ENCODE measurements around the gene GNA12.

GNA12 gene

GRCh38 chr7:2819954-2820397 is 24.1 kb downstream of the GNA12 start:
- TF ChIP-seq EZH2 (IDR thresholded peaks at IDR 0.05) (no peak), FOXP2 (optimal IDR thresholded peaks at IDR 0.05; ENCODE audit: control extremely low read depth, extremely low read length, insufficient read depth) (no peak), POLR2AphosphoS5 (IDR thresholded peaks at IDR 0.05; ENCODE audit: borderline replicate concordance, low read depth, low read length) (no peak)
- H3K27ac ChIP-seq, result 0 out of 2 replicates have a peak overlapping the region, but pooled peaks have one; percentile 22

DNA sequence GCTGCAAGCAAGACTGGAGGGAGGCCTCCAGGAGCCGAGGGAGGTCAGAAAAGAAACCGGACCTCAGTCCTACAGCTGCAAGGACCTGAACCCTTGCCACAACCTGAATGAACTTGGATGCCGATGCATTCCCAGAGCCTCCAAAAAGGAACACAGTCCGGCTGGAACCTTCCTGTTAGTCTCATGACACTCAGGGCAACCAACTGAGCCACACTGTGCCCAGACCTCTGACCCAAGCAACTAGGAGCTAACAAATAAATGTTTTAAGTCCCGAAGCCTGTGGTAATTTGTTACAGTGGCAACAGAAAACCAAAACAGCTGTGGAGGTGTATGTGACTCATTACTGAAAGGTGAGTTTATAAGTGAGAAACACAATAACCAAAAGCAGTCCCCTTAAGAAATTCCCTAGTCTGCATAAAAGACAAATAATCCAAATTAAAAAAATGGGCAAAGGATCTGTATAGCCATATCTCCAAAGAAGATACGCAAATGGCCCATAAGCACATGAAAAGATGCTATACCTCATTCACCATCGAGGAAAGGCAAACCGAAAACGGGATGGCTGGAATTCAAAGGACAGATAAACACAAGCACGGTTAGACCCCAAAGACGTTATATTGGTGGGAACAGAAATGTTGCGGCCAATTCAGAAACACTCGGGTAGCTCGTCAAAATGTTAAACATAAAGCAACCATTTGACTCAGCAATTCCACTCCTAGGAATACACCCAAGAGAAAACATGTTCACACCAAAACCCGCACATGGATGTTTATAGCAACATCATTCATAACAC is 24.8 kb downstream of the GNA12 start:
- no peaks in the 10 kb centered on the region for H3K9me3 ChIP-seq (ENCODE audit: low read depth, low read length)
- no peak for DNase-seq (ENCODE audit: low read depth, low spot score)
- H3K27ac ChIP-seq, result no peak overlapping the region
- TF ChIP-seq FOXP2 (optimal IDR thresholded peaks at IDR 0.05; ENCODE audit: control extremely low read depth, extremely low read length, insufficient read depth), result no peak
- no peak for TF ChIP-seq EZH2 (IDR thresholded peaks at IDR 0.05)
- TF ChIP-seq POLR2AphosphoS5 (IDR thresholded peaks at IDR 0.05; ENCODE audit: borderline replicate concordance, low read depth, low read length), result no peak
- no peak overlapping the region for H3K4me3 ChIP-seq
- no peak overlapping the region for H3K9ac ChIP-seq (ENCODE audit: insufficient read length)
- no peaks in the 10 kb centered on the region for H3K36me3 ChIP-seq (ENCODE audit: insufficient read depth, low read length)

More at GRCh38 chr7:2819954-2820397, 24.1 kb downstream of the GNA12 start:
- Histone ChIP-seq H3K4me3 (no peak overlapping the region), H3K36me3 (ENCODE audit: insufficient read depth, low read length) (no peaks in the 10 kb centered on the region), H3K9ac (ENCODE audit: insufficient read length) (no peak overlapping the region), H3K9me3 (ENCODE audit: low read depth, low read length) (no peaks in the 10 kb centered on the region)
- no peak for DNase-seq (ENCODE audit: low read depth, low spot score)

GRCh38 chr7:2818653-2819052 is 25.5 kb downstream of the GNA12 start:
- peak overlapping the region; percentile 61 for H3K27ac ChIP-seq
- no peak for TF ChIP-seq FOXP2 (optimal IDR thresholded peaks at IDR 0.05; ENCODE audit: control extremely low read depth, extremely low read length, insufficient read depth)
- TF ChIP-seq EZH2 (IDR thresholded peaks at IDR 0.05), result no peak
- no peak for TF ChIP-seq POLR2AphosphoS5 (IDR thresholded peaks at IDR 0.05; ENCODE audit: borderline replicate concordance, low read depth, low read length)

GRCh38 chr7:2818121-2818520 is 26.0 kb downstream of the GNA12 start:
- H3K9me3 ChIP-seq (ENCODE audit: low read depth, low read length), result no peaks in the 10 kb centered on the region
- no peak for DNase-seq (ENCODE audit: low read depth, low spot score)
- 0 out of 2 replicates have a peak overlapping the region, but pooled peaks have one; percentile 8 for H3K4me3 ChIP-seq
- H3K36me3 ChIP-seq (ENCODE audit: insufficient read depth, low read length), result no peaks in the 10 kb centered on the region; the same call in 1 of the 2 replicates
- TF ChIP-seq FOXP2 (optimal IDR thresholded peaks at IDR 0.05; ENCODE audit: control extremely low read depth, extremely low read length, insufficient read depth), result no peak
- TF ChIP-seq POLR2AphosphoS5 (IDR thresholded peaks at IDR 0.05; ENCODE audit: borderline replicate concordance, low read depth, low read length), result no peak
- no peak for TF ChIP-seq EZH2 (IDR thresholded peaks at IDR 0.05)
- peak overlapping the region; percentile 61 for H3K27ac ChIP-seq
- no peak overlapping the region for H3K9ac ChIP-seq (ENCODE audit: insufficient read length)

More at GRCh38 chr7:2818653-2819052, 25.5 kb downstream of the GNA12 start:
- no peaks in the 10 kb centered on the region; the same call in 1 of the 2 replicates for H3K36me3 ChIP-seq (ENCODE audit: insufficient read depth, low read length)
- H3K4me3 ChIP-seq, result no peak overlapping the region
- DNase-seq (ENCODE audit: low read depth, low spot score), result no peak
- no peak overlapping the region for H3K9ac ChIP-seq (ENCODE audit: insufficient read length)
- no peaks in the 10 kb centered on the region for H3K9me3 ChIP-seq (ENCODE audit: low read depth, low read length)

GRCh38 chr7:2817456-2817855 is 26.7 kb downstream of the GNA12 start:
- no peaks in the 10 kb centered on the region; the same call in 1 of the 2 replicates for H3K36me3 ChIP-seq (ENCODE audit: insufficient read depth, low read length)
- H3K9ac ChIP-seq (ENCODE audit: insufficient read length), result no peak overlapping the region
- peak overlapping the region; percentile 61; the same call in 1 of the 2 replicates for H3K27ac ChIP-seq
- DNase-seq (ENCODE audit: low read depth, low spot score), result no peak
- H3K9me3 ChIP-seq (ENCODE audit: low read depth, low read length), result no peaks in the 10 kb centered on the region
- no peak overlapping the region for H3K4me3 ChIP-seq
- TF ChIP-seq POLR2AphosphoS5 (IDR thresholded peaks at IDR 0.05; ENCODE audit: borderline replicate concordance, low read depth, low read length), result no peak
- no peak for TF ChIP-seq FOXP2 (optimal IDR thresholded peaks at IDR 0.05; ENCODE audit: control extremely low read depth, extremely low read length, insufficient read depth)
- TF ChIP-seq EZH2 (IDR thresholded peaks at IDR 0.05), result no peak

DNA sequence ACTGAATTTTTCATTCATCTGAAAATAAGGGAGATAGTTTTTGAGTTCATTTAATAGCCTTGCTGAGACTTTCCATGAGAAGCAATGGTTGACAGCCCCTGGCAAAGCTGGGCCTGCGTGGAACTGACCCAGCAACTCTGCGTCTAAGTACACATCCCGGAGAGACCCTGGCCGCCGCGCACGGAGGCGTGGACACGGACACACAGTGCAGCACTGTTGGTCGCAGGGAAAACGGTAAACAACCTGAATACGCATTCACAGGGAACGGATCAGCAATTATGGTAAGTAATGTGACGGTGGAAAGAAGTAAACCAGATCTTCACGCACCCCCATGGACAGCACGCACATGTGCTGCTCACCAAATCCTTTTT is 28.2 kb downstream of the GNA12 start:
- Histone ChIP-seq H3K4me3 (no peak overlapping the region), H3K27ac (0 out of 2 replicates have a peak overlapping the region, but pooled peaks have one; percentile 39), H3K9ac (ENCODE audit: insufficient read length) (no peak overlapping the region), H3K9me3 (ENCODE audit: low read depth, low read length) (no peaks in the 10 kb centered on the region), H3K36me3 (ENCODE audit: insufficient read depth, low read length) (no peaks in the 10 kb centered on the region; the same call in 1 of the 2 replicates)
- DNase-seq (ENCODE audit: low read depth, low spot score), result no peak
- TF ChIP-seq FOXP2 (optimal IDR thresholded peaks at IDR 0.05; ENCODE audit: control extremely low read depth, extremely low read length, insufficient read depth) (no peak), POLR2AphosphoS5 (IDR thresholded peaks at IDR 0.05; ENCODE audit: borderline replicate concordance, low read depth, low read length) (no peak), EZH2 (IDR thresholded peaks at IDR 0.05) (no peak)

- Histone ChIP-seq H3K9ac (ENCODE audit: insufficient read length) (no peak overlapping the region), H3K9me3 (ENCODE audit: low read depth, low read length) (no peaks in the 10 kb centered on the region), H3K36me3 (ENCODE audit: insufficient read depth, low read length) (no peaks in the 10 kb centered on the region; the same call in 1 of the 2 replicates), H3K4me3 (no peak overlapping the region), H3K27ac (peak overlapping the region; percentile 22; the same call in 1 of the 2 replicates)
- TF ChIP-seq EZH2 (IDR thresholded peaks at IDR 0.05) (no peak), POLR2AphosphoS5 (IDR thresholded peaks at IDR 0.05; ENCODE audit: borderline replicate concordance, low read depth, low read length) (no peak), FOXP2 (optimal IDR thresholded peaks at IDR 0.05; ENCODE audit: control extremely low read depth, extremely low read length, insufficient read depth) (no peak)
- DNase-seq (ENCODE audit: low read depth, low spot score), result no peak
These were observed 28.9 kb downstream of the GNA12 start for GRCh38 chr7:2814946-2815874.

All from SK-N-MC (cell line).